ENCODE data around the gene FASTK. TPM values are rescaled to one million over a fixed set of nuclear protein-coding genes. Genes with fewer than 3 reads are reported as not detected.
"Not testable (repeated sequence)": the region's sequence is repeated elsewhere in the genome, so short reads cannot be mapped to it uniquely, and the experiment has no call there.

The FASTK gene
- total RNA-seq, 3 donors from 2014 or later, result 78.6 to 122 (median 98.5) TPM

- Histone ChIP-seq H3K4me3 (no peak overlapping the region), H3K9me3 (no peaks in the 10 kb centered on the region), H3K36me3 (ENCODE audit: low read depth) (no peaks in the 10 kb centered on the region), H3K4me1 (ENCODE audit: low read depth) (peaks cover 11% of the 10 kb centered on the region)
- no peak for TF ChIP-seq CTCF (IDR thresholded peaks at IDR 0.05)
- no peak for ATAC-seq
- DNase-seq, result no peak
- intact Hi-C loops (cut with DNase I, micrococcal nuclease), result no loop called here
These were observed 47.4 kb downstream of the FASTK start for GRCh38 chr7:151032936-151033863.

- DNase-seq (no peak), ATAC-seq (no peak)
- H3K36me3 ChIP-seq (ENCODE audit: low read depth), result no peaks in the 10 kb centered on the region
- H3K9me3 ChIP-seq, result no peaks in the 10 kb centered on the region
- intact Hi-C loops (cut with DNase I, micrococcal nuclease), result no loop called here
- TF ChIP-seq CTCF (IDR thresholded peaks at IDR 0.05), result no peak
- H3K4me3 ChIP-seq, result no peak overlapping the region
- peaks cover 18% of the 10 kb centered on the region for H3K4me1 ChIP-seq (ENCODE audit: low read depth)
These were observed 49.6 kb downstream of the FASTK start for GRCh38 chr7:151031011-151031410.

- no peak for ATAC-seq
- H3K36me3 ChIP-seq (ENCODE audit: low read depth), result no peaks in the 10 kb centered on the region
- intact Hi-C loops (cut with DNase I, micrococcal nuclease), result no loop called here
These were observed 51.6 kb downstream of the FASTK start for GRCh38 chr7:151028948-151029501.

GRCh38 chr7:151028131-151028947 is 52.3 kb downstream of the FASTK start, which contains the start of gene ABCB8:
ABCB8 (plus strand) TSS chr7:151028450; CDS start chr7:151028516, 66 bp downstream.
- peak; percentile 95 for ATAC-seq
- Histone ChIP-seq H3K4me1 (ENCODE audit: low read depth) (peaks cover 18% of the 10 kb centered on the region), H3K4me3 (peak within 1 kb of the TSS; percentile 36), H3K36me3 (ENCODE audit: low read depth) (no peaks in the 10 kb centered on the region), H3K9me3 (no peaks in the 10 kb centered on the region)
- TF ChIP-seq CTCF (IDR thresholded peaks at IDR 0.05), result peak; percentile 40
- intact Hi-C loops (cut with DNase I, micrococcal nuclease), result no loop called here
- DNase-seq, result peak; percentile 98 to 99 (median 99)

More at GRCh38 chr7:151028948-151029501, 51.6 kb downstream of the FASTK start:
- no peak for DNase-seq
- Histone ChIP-seq H3K4me3 (peak overlapping the region; percentile 36), H3K9me3 (no peaks in the 10 kb centered on the region), H3K4me1 (ENCODE audit: low read depth) (peaks cover 18% of the 10 kb centered on the region)
- TF ChIP-seq CTCF (IDR thresholded peaks at IDR 0.05), result no peak

- DNase-seq; H3K9me3 ChIP-seq; intact Hi-C loops (cut with DNase I, micrococcal nuclease); ATAC-seq; H3K36me3 ChIP-seq (ENCODE audit: low read depth): not testable (repeated sequence)
- H3K4me1 ChIP-seq (ENCODE audit: low read depth), result peaks cover 18% of the 10 kb centered on the region
- peak overlapping the region; percentile 36 for H3K4me3 ChIP-seq
These were observed 52.9 kb downstream of the FASTK start for GRCh38 chr7:151027728-151028130.

GRCh38 chr7:151026771-151027727 is 53.6 kb downstream of the FASTK start:
- intact Hi-C loops (cut with DNase I, micrococcal nuclease); H3K36me3 ChIP-seq (ENCODE audit: low read depth); H3K4me3 ChIP-seq; H3K9me3 ChIP-seq; DNase-seq; ATAC-seq: not testable (repeated sequence)
- H3K4me1 ChIP-seq (ENCODE audit: low read depth), result peaks cover 18% of the 10 kb centered on the region

Data from mucosa of descending colon (tissue), 3 donors.